ENCODE results near the gene ZBTB12. TPM values are rescaled to one million over a fixed set of nuclear protein-coding genes. Genes with fewer than 3 reads are reported as not detected.

The ZBTB12 gene
- total RNA-seq, 1 experiment from 2014 or later, result 16.2 TPM

- Histone ChIP-seq H3K4me3 (peak overlapping the region; percentile 65; the same call in 1 of the 2 replicates), H3K79me2 (ENCODE audit: low read depth) (peaks cover 21% of the 10 kb centered on the region), H3K9me2 (ENCODE audit: insufficient read depth) (no peaks in the 10 kb centered on the region), H2AFZ (peak overlapping the region; percentile 86), H4K20me1 (ENCODE audit: insufficient read depth) (no peaks in the 10 kb centered on the region), H3K4me1 (replicated peaks; ENCODE audit: insufficient read depth) (peaks cover 22% of the 10 kb centered on the region), H3K27ac (0 out of 2 replicates have a peak overlapping the region, but pooled peaks have one; percentile 12), H3K36me3 (ENCODE audit: low read depth) (no peaks in the 10 kb centered on the region), H3F3A (ENCODE audit: insufficient read depth, low read depth) (peaks cover 31% of the 10 kb centered on the region), H3K4me2 (peak overlapping the region; percentile 72), H3K27me3 (ENCODE audit: insufficient read depth, low read depth) (no peaks in the 10 kb centered on the region), H3K9me3 (ENCODE audit: insufficient read depth, low read depth) (no peaks in the 10 kb centered on the region)
- TF ChIP-seq EZH2 (IDR thresholded peaks at IDR 0.05; ENCODE audit: low read depth) (no peak), CTCF (conservative IDR thresholded peaks at IDR 0.05) (no peak)
- peak in 1 of 2 experiments; percentile 52 for DNase-seq
- ChIA-PET CTCF (no interaction called here), POLR2A (ENCODE audit: unreplicated experiment) (interaction anchor here (0.5 kb wide), 1 partner anchor 50 kb away, joined by 4 read pairs; no protein-coding TSS in a partner anchor)
- BruUV-seq (replicated peaks), result no TSS peak
- intact Hi-C loops (cut with micrococcal nuclease; ENCODE audit: unreplicated experiment), result no loop called here
These were observed 402 bp downstream of the ZBTB12 start for GRCh38 chr6:31901415-31901952.

DNA sequence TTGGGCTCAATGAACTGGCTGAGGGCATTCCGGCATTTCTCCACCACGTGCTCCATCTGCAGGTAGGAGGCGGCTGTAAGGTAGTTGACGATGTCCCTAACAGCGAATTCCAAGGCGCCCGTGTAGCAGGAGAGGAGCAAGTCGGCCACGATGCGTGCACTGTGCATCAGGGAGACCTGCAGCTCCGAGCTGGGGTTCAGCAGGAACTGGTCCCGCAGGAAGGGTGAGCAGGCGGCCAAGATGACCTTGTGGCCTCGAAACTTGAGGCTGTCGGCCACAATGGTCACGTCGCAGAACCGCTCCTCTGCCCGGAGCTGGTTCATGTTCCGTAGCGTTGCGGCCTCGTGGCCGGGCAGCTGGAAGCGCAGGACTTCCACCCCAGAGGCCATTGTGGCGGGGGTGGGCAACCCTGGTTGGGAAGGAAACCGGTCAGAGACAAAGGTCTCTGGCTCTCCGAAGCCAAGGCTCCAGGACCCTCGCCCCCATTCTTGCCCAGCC is 920 bp downstream of the ZBTB12 start:
- intact Hi-C loops (cut with micrococcal nuclease; ENCODE audit: unreplicated experiment), result no loop called here
- no peak overlapping the region for H3K27ac ChIP-seq
- TF ChIP-seq CTCF (conservative IDR thresholded peaks at IDR 0.05) (no peak), EZH2 (IDR thresholded peaks at IDR 0.05; ENCODE audit: low read depth) (no peak)
- H3F3A ChIP-seq (ENCODE audit: insufficient read depth, low read depth), result peaks cover 36% of the 10 kb centered on the region
- BruUV-seq (replicated peaks), result TSS peak; percentile 33
- no peaks in the 10 kb centered on the region for H3K9me3 ChIP-seq (ENCODE audit: insufficient read depth, low read depth)
- peak overlapping the region; percentile 60; the same call in 1 of the 2 replicates for H2AFZ ChIP-seq
- no peaks in the 10 kb centered on the region for H4K20me1 ChIP-seq (ENCODE audit: insufficient read depth)
- no peaks in the 10 kb centered on the region; the same call in 1 of the 2 replicates for H3K36me3 ChIP-seq (ENCODE audit: low read depth)
- CTCF ChIA-PET, result no interaction called here
- POLR2A ChIA-PET (ENCODE audit: unreplicated experiment), result interaction anchor here (0.6 kb wide), 1 partner anchor 123 kb away, joined by 3 read pairs; no protein-coding TSS in a partner anchor
- H3K4me3 ChIP-seq, result peak overlapping the region; percentile 65; the same call in 1 of the 2 replicates
- H3K9me2 ChIP-seq (ENCODE audit: insufficient read depth), result no peaks in the 10 kb centered on the region
- peak in 1 of 2 experiments; percentile 48 for DNase-seq
- H3K4me1 ChIP-seq (replicated peaks; ENCODE audit: insufficient read depth), result peaks cover 27% of the 10 kb centered on the region
- H3K79me2 ChIP-seq (ENCODE audit: low read depth), result peaks cover 26% of the 10 kb centered on the region
- H3K4me2 ChIP-seq, result peak overlapping the region; percentile 72
- H3K27me3 ChIP-seq (ENCODE audit: insufficient read depth, low read depth), result no peaks in the 10 kb centered on the region

GRCh38 chr6:31899882-31900722 is 1.8 kb downstream of the ZBTB12 start:
- Histone ChIP-seq H3K79me2 (ENCODE audit: low read depth) (peaks cover 30% of the 10 kb centered on the region), H3K36me3 (ENCODE audit: low read depth) (peaks cover 7% of the 10 kb centered on the region; the same call in 1 of the 2 replicates), H4K20me1 (ENCODE audit: insufficient read depth) (no peaks in the 10 kb centered on the region), H3K4me1 (replicated peaks; ENCODE audit: insufficient read depth) (peaks cover 28% of the 10 kb centered on the region), H2AFZ (no peak overlapping the region), H3K9me2 (ENCODE audit: insufficient read depth) (no peaks in the 10 kb centered on the region), H3F3A (ENCODE audit: insufficient read depth, low read depth) (peaks cover 40% of the 10 kb centered on the region), H3K27me3 (ENCODE audit: insufficient read depth, low read depth) (no peaks in the 10 kb centered on the region), H3K4me2 (no peak overlapping the region), H3K4me3 (no peak overlapping the region), H3K27ac (no peak overlapping the region), H3K9me3 (ENCODE audit: insufficient read depth, low read depth) (no peaks in the 10 kb centered on the region)
- no TSS peak for BruUV-seq (replicated peaks)
- DNase-seq, result no peak
- TF ChIP-seq EZH2 (IDR thresholded peaks at IDR 0.05; ENCODE audit: low read depth) (no peak), CTCF (conservative IDR thresholded peaks at IDR 0.05) (no peak)
- ChIA-PET CTCF (no interaction called here), POLR2A (ENCODE audit: unreplicated experiment) (interaction anchor here (0.6 kb wide), 1 partner anchor 122 kb away, joined by 3 read pairs; no protein-coding TSS in a partner anchor)
- intact Hi-C loops (cut with micrococcal nuclease; ENCODE audit: unreplicated experiment), result loop anchor here (5.0 kb wide), 2 partner anchors 68 to 218 kb away; partner anchors contain the start of gene LY6G5C

Measured in PC-9 (cell line).